GM13977 (cell line): Measurements from ENCODE around the gene CLDN20.

Experiments
- DNase-seq: peaks from one replicate; pipeline ENCODE4 v3.0.0; 2012; ENCODE audit warnings: low spot score
- CTCF ChIP-seq: IDR thresholded peaks from 2 replicates; pipeline ENCODE4 v1.5.1; 2012; ENCODE audit warnings: mild to moderate bottlenecking, control low read depth; ENCODE audit not compliant: insufficient read depth; ENCODE audit errors: extremely low read depth, missing control alignments
- in situ Hi-C: fragments of 300-500 bp; cut with MboI; formaldehyde crosslinking; loops from one replicate; pipeline ENCODE4 v1.12.0; 2022; ENCODE audit warnings: low sequenced_read_pairs, low pct_unique_long_range_greater_than_20kb, mixed read lengths, inconsistent platforms; ENCODE audit not compliant: unreplicated experiment

CLDN20 gene

GRCh38 chr6:155316419-155316818 is 52.6 kb downstream of the CLDN20 start:
- TF ChIP-seq CTCF = no peak

GRCh38 chr6:155317186-155317585 is 53.4 kb downstream of the CLDN20 start:
- TF ChIP-seq CTCF = no peak
- DNase-seq = no peak
- in situ Hi-C loops = no loop called here

More at GRCh38 chr6:155316419-155316818, 52.6 kb downstream of the CLDN20 start:
- DNase-seq = no peak
- in situ Hi-C loops = no loop called here

DNA sequence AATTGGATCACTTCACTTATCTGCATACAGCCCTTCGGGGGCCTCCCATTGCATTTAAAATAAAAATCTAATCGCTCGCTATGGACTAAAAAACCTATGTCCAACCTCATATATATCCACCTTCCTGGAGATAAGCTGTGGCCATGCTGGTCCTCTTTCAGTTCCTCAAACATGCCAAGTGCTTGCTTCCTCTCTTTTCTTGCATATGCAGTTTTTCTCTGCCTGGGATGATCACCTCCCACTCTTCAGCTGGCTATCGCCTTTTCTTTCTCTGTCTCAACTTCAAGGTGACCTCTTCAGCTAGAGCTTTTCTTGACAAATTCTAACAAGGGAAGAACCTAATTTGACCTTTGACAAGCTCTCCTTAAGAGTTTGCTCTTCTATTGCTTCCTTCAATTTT is 56.1 kb downstream of the CLDN20 start:
- no peak for TF ChIP-seq CTCF
- no peak for DNase-seq
- in situ Hi-C loops = no loop called here

DNA sequence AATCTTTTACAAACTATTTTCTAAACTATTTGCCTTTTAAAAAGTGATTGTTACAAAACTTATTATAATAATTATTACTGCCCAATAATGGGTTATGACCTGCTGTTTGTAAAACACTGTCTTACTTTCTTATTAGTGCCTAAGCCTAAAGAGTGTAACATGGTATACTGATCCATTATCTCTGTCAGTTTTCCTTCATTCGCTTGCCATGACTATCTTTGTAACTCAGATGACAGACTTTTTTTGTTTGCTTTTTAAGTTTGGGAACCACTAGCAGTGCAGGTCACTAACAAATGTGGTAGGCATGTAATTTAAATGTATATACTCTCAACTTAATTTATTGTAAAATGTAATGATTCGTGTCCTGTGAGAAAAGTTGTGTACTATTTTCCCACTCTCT is 60.4 kb downstream of the CLDN20 start:
- in situ Hi-C loops = no loop called here

DNA sequence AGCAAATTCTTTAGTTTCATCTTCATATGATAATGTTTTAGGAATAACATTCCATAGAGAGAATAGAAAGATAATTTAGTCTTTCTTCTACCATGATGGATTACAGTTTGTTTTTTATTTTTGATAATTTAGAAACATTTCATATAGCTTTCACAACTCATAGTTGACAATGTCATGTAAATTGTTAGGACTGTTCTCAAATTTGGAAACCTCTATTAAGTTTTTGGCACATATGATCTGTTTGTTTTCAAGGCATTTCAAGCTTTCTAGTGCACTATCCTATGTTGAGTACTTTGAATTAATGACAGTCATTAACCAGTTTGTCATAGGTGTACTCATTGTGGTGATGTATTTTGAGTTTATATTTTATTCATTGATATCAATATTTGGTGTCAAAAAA is 61.2 kb downstream of the CLDN20 start:
- no peak for TF ChIP-seq CTCF
- DNase-seq = no peak
- in situ Hi-C loops = no loop called here

More for the DNA sequence above, 60.4 kb downstream of the CLDN20 start:
- no peak for TF ChIP-seq CTCF
- DNase-seq = no peak

GRCh38 chr6:155325700-155326516 is 62.1 kb downstream of the CLDN20 start:
- DNase-seq = no peak
- no peak for TF ChIP-seq CTCF
- in situ Hi-C loops = no loop called here
